ENCODE measurements around the gene BMP2K. TPM values are rescaled to one million over a fixed set of nuclear protein-coding genes. Genes with fewer than 3 reads are reported as not detected.

Gene BMP2K
- total RNA-seq, 2 experiments from 2014 or later = 43.4 to 61.1 TPM

GRCh38 chr4:78784236-78784865 lies 8.2 kb downstream of the BMP2K start:
- intact Hi-C loops (cut with micrococcal nuclease; ENCODE audit: unreplicated experiment) = no loop called here
- Histone ChIP-seq H3K79me2 (ENCODE audit: insufficient read depth, low read depth, low read length) (peaks cover 100% of the 10 kb centered on the region), H3K4me1 (ENCODE audit: insufficient read depth, low read length, poor library complexity, severe bottlenecking) (peaks cover 39% of the 10 kb centered on the region), H3K9me3 (ENCODE audit: low read length) (no peaks in the 10 kb centered on the region), H3K4me2 (ENCODE audit: low read length) (no peak overlapping the region), H3K4me3 (ENCODE audit: low read depth, low read length, poor library complexity, severe bottlenecking) (no peak overlapping the region), H3K36me3 (ENCODE audit: insufficient read depth, low read length) (peaks cover 36% of the 10 kb centered on the region), H2AFZ (ENCODE audit: low read length) (no peak overlapping the region), H4K20me1 (ENCODE audit: insufficient read depth, low read length) (peaks cover 13% of the 10 kb centered on the region; the same call in 1 of the 2 replicates), H3K27ac (ENCODE audit: low read depth, low read length, poor library complexity, severe bottlenecking) (no peak overlapping the region), H3K9me2 (ENCODE audit: insufficient read depth, low read length) (no peaks in the 10 kb centered on the region)
- TF ChIP-seq EZH2phosphoT487 (IDR thresholded peaks at IDR 0.05; ENCODE audit: borderline replicate concordance, low read depth, low read length) = no peak
- TF ChIP-seq, protein P1, sequence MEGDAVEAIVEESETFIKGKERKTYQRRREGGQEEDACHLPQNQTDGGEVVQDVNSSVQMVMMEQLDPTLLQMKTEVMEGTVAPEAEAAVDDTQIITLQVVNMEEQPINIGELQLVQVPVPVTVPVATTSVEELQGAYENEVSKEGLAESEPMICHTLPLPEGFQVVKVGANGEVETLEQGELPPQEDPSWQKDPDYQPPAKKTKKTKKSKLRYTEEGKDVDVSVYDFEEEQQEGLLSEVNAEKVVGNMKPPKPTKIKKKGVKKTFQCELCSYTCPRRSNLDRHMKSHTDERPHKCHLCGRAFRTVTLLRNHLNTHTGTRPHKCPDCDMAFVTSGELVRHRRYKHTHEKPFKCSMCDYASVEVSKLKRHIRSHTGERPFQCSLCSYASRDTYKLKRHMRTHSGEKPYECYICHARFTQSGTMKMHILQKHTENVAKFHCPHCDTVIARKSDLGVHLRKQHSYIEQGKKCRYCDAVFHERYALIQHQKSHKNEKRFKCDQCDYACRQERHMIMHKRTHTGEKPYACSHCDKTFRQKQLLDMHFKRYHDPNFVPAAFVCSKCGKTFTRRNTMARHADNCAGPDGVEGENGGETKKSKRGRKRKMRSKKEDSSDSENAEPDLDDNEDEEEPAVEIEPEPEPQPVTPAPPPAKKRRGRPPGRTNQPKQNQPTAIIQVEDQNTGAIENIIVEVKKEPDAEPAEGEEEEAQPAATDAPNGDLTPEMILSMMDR (conservative IDR thresholded peaks at IDR 0.05; ENCODE audit: low read length) = no peak
- no peak for DNase-seq (ENCODE audit: low spot score)
- POLR2A ChIA-PET = interaction anchor here (1.0 to 3.1 kb wide), 6 partner anchors 13 to 116 kb away, joined by 3 to 14 read pairs (median 4); no protein-coding TSS in a partner anchor
- CTCF ChIA-PET (ENCODE audit: unreplicated experiment) = no interaction called here
- no TSS peak for BruUV-seq (replicated peaks)

DNA sequence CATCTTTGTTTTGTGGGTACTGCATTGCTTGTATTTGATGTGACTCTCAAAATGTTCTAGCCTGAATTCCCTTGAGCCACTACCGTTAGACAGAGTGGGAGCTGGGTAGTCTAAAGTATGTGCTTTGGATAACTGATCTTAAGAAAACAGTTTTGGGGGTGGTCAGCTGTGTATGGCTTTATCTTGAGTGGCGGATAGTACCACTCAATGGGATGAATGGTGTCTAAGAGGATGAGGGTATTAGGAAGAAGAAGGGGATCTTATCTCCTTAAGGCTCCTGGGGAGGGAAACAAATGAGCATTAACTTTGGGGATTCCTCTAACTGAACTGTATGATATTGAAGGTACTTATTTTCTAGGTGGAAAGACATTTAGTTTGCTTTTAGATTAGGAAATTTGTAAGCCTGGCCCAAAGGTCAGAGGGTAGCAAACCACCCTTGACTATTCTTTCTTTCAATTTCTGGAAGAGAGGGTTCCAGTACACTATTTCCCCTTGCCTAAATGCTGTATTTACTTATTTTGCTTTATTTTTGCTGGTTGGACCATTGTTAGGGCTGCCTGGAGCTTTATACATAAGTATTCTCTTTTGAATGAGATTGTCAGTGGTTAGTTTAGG lies 11.3 kb downstream of the BMP2K start:
- TF ChIP-seq, protein P1 (conservative IDR thresholded peaks at IDR 0.05; ENCODE audit: low read length) = no peak
- no peak for TF ChIP-seq EZH2phosphoT487 (IDR thresholded peaks at IDR 0.05; ENCODE audit: borderline replicate concordance, low read depth, low read length)
- no peaks in the 10 kb centered on the region for H3K9me3 ChIP-seq (ENCODE audit: low read length)
- no peaks in the 10 kb centered on the region for H4K20me1 ChIP-seq (ENCODE audit: insufficient read depth, low read length)
- ChIA-PET POLR2A (interaction anchor here (0.9 to 3.3 kb wide), 5 partner anchors 9 to 209 kb away, joined by 3 to 23 read pairs (median 4); partner anchors contain the start of gene BMP2K), CTCF (ENCODE audit: unreplicated experiment) (no interaction called here)
- H3K4me1 ChIP-seq (ENCODE audit: insufficient read depth, low read length, poor library complexity, severe bottlenecking) = peaks cover 8% of the 10 kb centered on the region
- no peak for DNase-seq (ENCODE audit: low spot score)
- no peak overlapping the region for H3K4me3 ChIP-seq (ENCODE audit: low read depth, low read length, poor library complexity, severe bottlenecking)
- intact Hi-C loops (cut with micrococcal nuclease; ENCODE audit: unreplicated experiment) = no loop called here
- H3K4me2 ChIP-seq (ENCODE audit: low read length) = no peak overlapping the region
- H3K79me2 ChIP-seq (ENCODE audit: insufficient read depth, low read depth, low read length) = peaks cover 100% of the 10 kb centered on the region
- no TSS peak for BruUV-seq (replicated peaks)
- no peak overlapping the region for H2AFZ ChIP-seq (ENCODE audit: low read length)
- no peak overlapping the region for H3K27ac ChIP-seq (ENCODE audit: low read depth, low read length, poor library complexity, severe bottlenecking)
- H3K36me3 ChIP-seq (ENCODE audit: insufficient read depth, low read length) = peaks cover 26% of the 10 kb centered on the region
- no peaks in the 10 kb centered on the region for H3K9me2 ChIP-seq (ENCODE audit: insufficient read depth, low read length)
